Panc1 (cell line): ENCODE results near the gene TMEM8B. TPM values are rescaled to one million over a fixed set of nuclear protein-coding genes. Genes with fewer than 3 reads are reported as not detected.

Experiments
- ATAC-seq: fragments of 200-7000 bp; cut with Tn5 transposase; 2 replicates; pipeline ENCODE4 v1.9.1; 2020; ENCODE audit warnings: mild to moderate bottlenecking, moderate library complexity
- BruUV-seq: library from RNA; stranded (reverse); fragments of 400-500 nt; replicated peaks from 2 replicates; lab custom pipeline; 2021; lab: Mats Ljungman, UMichigan
- CTCF ChIA-PET: fragments of 300-600 bp; sonication (Branson Sonifier 250); formaldehyde crosslinking; loops from one replicate; lab custom pipeline; 2022; ENCODE audit warnings: antibody characterized with exemption; lab: Charles Lee
- POLR2A ChIA-PET: fragments of 300-600 bp; sonication (Branson Sonifier 250); formaldehyde crosslinking; loops from one replicate; lab custom pipeline; 2022; ENCODE audit warnings: antibody characterized with exemption; lab: Charles Lee
- DNase-seq: peaks from one replicate; pipeline ENCODE4 v3.0.0-alpha.2; 2010; ENCODE audit warnings: low read depth, low spot score
- H3K27ac ChIP-seq: 2 replicates; pipeline ENCODE4 v1.5.1; 2011; ENCODE audit warnings: mild to moderate bottlenecking, low read length, inconsistent platforms
- H3K27me3 ChIP-seq: fragments of 200-500 bp; sonication (Bioruptor generic); 2 replicates; pipeline ENCODE4 v1.6.0; 2014; ENCODE audit warnings: low read length, inconsistent platforms; ENCODE audit not compliant: control insufficient read depth, insufficient read depth
- H3K36me3 ChIP-seq: fragments of 200-500 bp; sonication (Bioruptor generic); 2 replicates; pipeline ENCODE4 v1.5.1; 2014; ENCODE audit warnings: inconsistent platforms, mild to moderate bottlenecking, low read length, moderate library complexity; ENCODE audit not compliant: control insufficient read depth, insufficient read depth
- H3K4me1 ChIP-seq: 2 replicates; pipeline ENCODE4 v1.5.1; 2011; ENCODE audit warnings: inconsistent platforms, mild to moderate bottlenecking, low read length, moderate library complexity; ENCODE audit not compliant: control insufficient read depth, insufficient read depth
- H3K4me3 ChIP-seq, 2 experiments: 2 replicates each; pipeline ENCODE4 v1.5.1; 2011 to 2012; ENCODE audit warnings: low read depth in 2 of 2, low read length in 2 of 2, mild to moderate bottlenecking in 2 of 2, inconsistent platforms in 1 of 2, moderate library complexity in 1 of 2
- H3K9me3 ChIP-seq: fragments of 200-500 bp; sonication (Bioruptor generic); 2 replicates; pipeline ENCODE4 v1.5.1; 2014; ENCODE audit warnings: low read depth, mild to moderate bottlenecking, inconsistent platforms, low read length, moderate library complexity; ENCODE audit not compliant: control insufficient read depth, insufficient read depth
- CTCF ChIP-seq: fragments of 450-650 bp; IDR thresholded peaks from 2 replicates; pipeline ENCODE4 v1.5.1; 2017; ENCODE audit warnings: mild to moderate bottlenecking
- POLR2AphosphoS5 ChIP-seq: IDR thresholded peaks from 2 replicates; pipeline ENCODE4 v1.6.1; 2012; ENCODE audit warnings: mild to moderate bottlenecking, low read depth, low read length, moderate library complexity
- REST ChIP-seq, 2 experiments: IDR thresholded peaks; 2 replicates each; pipeline ENCODE4 v1.6.1; 2011 to 2012; ENCODE audit warnings: low read depth in 2 of 2, control low read depth in 1 of 2, low read length in 1 of 2, mild to moderate bottlenecking in 1 of 2, moderate library complexity in 1 of 2; ENCODE audit not compliant: insufficient read depth in 1 of 2
- SIN3A ChIP-seq: IDR thresholded peaks from 2 replicates; pipeline ENCODE4 v1.6.1; 2012; ENCODE audit warnings: low read depth, mild to moderate bottlenecking, low read length, moderate library complexity, borderline replicate concordance; ENCODE audit not compliant: insufficient read depth
- TCF7L2 ChIP-seq: IDR thresholded peaks from 2 replicates; pipeline ENCODE4 v1.6.1; 2011; ENCODE audit warnings: mild to moderate bottlenecking, low read depth, low read length, inconsistent platforms
- in situ Hi-C: cut with HindIII; loops from 2 replicates; pipeline ENCODE4 v1.10.0; 2016; ENCODE audit warnings: low sequenced_read_pairs, low pct_unique_long_range_greater_than_20kb
- intact Hi-C: fragments of 100-400 bp; cut with micrococcal nuclease; formaldehyde crosslinking; loops from one replicate; pipeline ENCODE4 v1.10.0; 2022; ENCODE audit not compliant: unreplicated experiment
- total RNA-seq: library from RNA; stranded (reverse); gene quantifications from one replicate; pipeline ENCODE4 v1.2.1, GENCODE V29; 2021; ENCODE audit not compliant: unreplicated experiment

Gene TMEM8B
- total RNA-seq, 1 experiment from 2014 or later: 7.9 TPM

GRCh38 chr9:35907711-35908503, 78.9 kb downstream of the TMEM8B start:
- in situ Hi-C loops: no loop called here
- POLR2A ChIA-PET: no interaction called here
- CTCF ChIA-PET: interaction anchor here (0.7 kb wide), 1 partner anchor 26 kb away, joined by 3 read pairs; no protein-coding TSS in a partner anchor
- H3K9me3 ChIP-seq: no peaks in the 10 kb centered on the region
- TF ChIP-seq SIN3A (no peak), REST (IDR thresholded peaks at IDR 0.05; ENCODE audit: insufficient read depth in 1 of 2, low read depth in 2 of 2, low read length in 1 of 2) (no peak), TCF7L2 (no peak), POLR2AphosphoS5 (no peak), CTCF (no peak)
- intact Hi-C loops: no loop called here
- no peak overlapping the region; a peak in 1 of 4 replicates for H3K4me3 ChIP-seq
- peaks cover 70% of the 10 kb centered on the region for H3K4me1 ChIP-seq
- H3K27me3 ChIP-seq: no peaks in the 10 kb centered on the region
- H3K36me3 ChIP-seq: no peaks in the 10 kb centered on the region
- peak overlapping the region; percentile 78 for H3K27ac ChIP-seq
- BruUV-seq: no TSS peak
- peak; percentile 52 for ATAC-seq
- no peak for DNase-seq

- TF ChIP-seq SIN3A (no peak), POLR2AphosphoS5 (no peak), CTCF (no peak), TCF7L2 (no peak), REST (IDR thresholded peaks at IDR 0.05; ENCODE audit: insufficient read depth in 1 of 2, low read depth in 2 of 2, low read length in 1 of 2) (no peak)
- no TSS peak for BruUV-seq
- in situ Hi-C loops (no loop called here), intact Hi-C loops (no loop called here)
- POLR2A ChIA-PET: no interaction called here
- no peaks in the 10 kb centered on the region for H3K27me3 ChIP-seq
- H3K36me3 ChIP-seq: no peaks in the 10 kb centered on the region
- H3K4me1 ChIP-seq: peaks cover 66% of the 10 kb centered on the region
- DNase-seq: no peak
- peak overlapping the region; percentile 78 for H3K27ac ChIP-seq
- no peaks in the 10 kb centered on the region for H3K9me3 ChIP-seq
- CTCF ChIA-PET: no interaction called here
- H3K4me3 ChIP-seq: no peak overlapping the region
- no peak for ATAC-seq
Observed at GRCh38 chr9:35908504-35909125, 79.6 kb downstream of the TMEM8B start.
